Subcutaneous abdominal adipose tissue (tissue), 5 donors: Measurements from ENCODE around the gene ST6GAL1.
"Not testable (repeated sequence)": the region's sequence is repeated elsewhere in the genome, so short reads cannot be mapped to it uniquely, and the experiment has no call there.

Experiments
- H3K27ac ChIP-seq: one replicate; pipeline ENCODE4 v1.7.0; 2013; ENCODE audit warnings: low read depth, mild to moderate bottlenecking, inconsistent platforms, low read length, moderate library complexity
- H3K27me3 ChIP-seq, 5 donors: one replicate each; pipeline ENCODE4 v1.7.0; 2013; ENCODE audit warnings: low read length in 5 of 5, inconsistent platforms in 1 of 5; ENCODE audit not compliant: control insufficient read depth in 5 of 5, insufficient read depth in 4 of 5
- H3K36me3 ChIP-seq, 5 donors: one replicate each; pipeline ENCODE4 v1.7.0; 2013; ENCODE audit warnings: low read length in 5 of 5; ENCODE audit not compliant: control insufficient read depth in 5 of 5, insufficient read depth in 5 of 5
- H3K4me1 ChIP-seq, 5 donors: one replicate each; pipeline ENCODE4 v1.7.0; 2013; ENCODE audit warnings: low read length in 5 of 5, mild to moderate bottlenecking in 3 of 5, moderate library complexity in 1 of 5; ENCODE audit not compliant: control insufficient read depth in 5 of 5, insufficient read depth in 5 of 5
- H3K4me3 ChIP-seq, 5 donors: one replicate each; pipeline ENCODE4 v1.7.0; 2013; ENCODE audit warnings: low read length in 5 of 5, low read depth in 1 of 5
- H3K9ac ChIP-seq, 5 donors: one replicate each; pipeline ENCODE4 v1.7.0; 2013; ENCODE audit warnings: low read length in 5 of 5, mild to moderate bottlenecking in 4 of 5, moderate library complexity in 3 of 5
- H3K9me3 ChIP-seq, 5 donors: one replicate each; pipeline ENCODE4 v1.7.0; 2013; ENCODE audit warnings: low read length in 5 of 5; ENCODE audit not compliant: control insufficient read depth in 5 of 5
- donor health status: healthy.
- donor health status: healthy.
- donor health status: healthy.
- donor health status: healthy.
- donor health status: healthy.

ST6GAL1 gene

GRCh38 chr3:187052427-187052826, 122.1 kb downstream of the ST6GAL1 start:
- H3K4me1 ChIP-seq, H3K9ac ChIP-seq, H3K4me3 ChIP-seq, H3K27me3 ChIP-seq, H3K27ac ChIP-seq, H3K9me3 ChIP-seq: not testable (repeated sequence)
- H3K36me3 ChIP-seq = peaks cover 0 to 13% (median 5%) of the 10 kb centered on the region in 5 donors

DNA sequence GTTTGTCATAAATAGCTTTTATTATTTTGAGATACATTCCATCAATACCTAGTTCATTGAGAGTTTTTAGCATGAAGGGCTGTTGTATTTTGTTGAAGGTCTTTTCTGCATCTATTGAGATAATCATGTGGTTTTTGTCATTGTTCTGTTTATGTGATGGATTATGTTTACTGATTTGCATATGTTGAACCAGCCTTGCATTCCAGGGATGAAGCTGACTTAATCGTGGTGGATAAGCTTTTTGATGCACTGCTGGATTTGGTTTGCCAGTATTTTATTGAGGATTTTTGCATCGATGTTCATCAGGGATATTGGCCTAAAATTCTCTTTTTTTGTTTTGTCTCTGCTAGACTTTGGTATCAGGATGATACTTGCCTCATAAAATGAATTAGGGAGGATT, 124.1 kb downstream of the ST6GAL1 start:
- not testable (repeated sequence) for H3K27me3 ChIP-seq, H3K4me3 ChIP-seq
- H3K36me3 ChIP-seq = peaks cover 0 to 15% (median 5%) of the 10 kb centered on the region in 5 donors

GRCh38 chr3:187057803-187058202, 127.5 kb downstream of the ST6GAL1 start:
- peaks cover 0 to 19% (median 0%) of the 10 kb centered on the region in 5 donors for H3K36me3 ChIP-seq
- not testable (repeated sequence) for H3K4me1 ChIP-seq, H3K27me3 ChIP-seq, H3K9me3 ChIP-seq, H3K9ac ChIP-seq, H3K27ac ChIP-seq, H3K4me3 ChIP-seq

More for the DNA sequence above, 124.1 kb downstream of the ST6GAL1 start:
- H3K9me3 ChIP-seq, H3K4me1 ChIP-seq, H3K27ac ChIP-seq, H3K9ac ChIP-seq: not testable (repeated sequence)

DNA sequence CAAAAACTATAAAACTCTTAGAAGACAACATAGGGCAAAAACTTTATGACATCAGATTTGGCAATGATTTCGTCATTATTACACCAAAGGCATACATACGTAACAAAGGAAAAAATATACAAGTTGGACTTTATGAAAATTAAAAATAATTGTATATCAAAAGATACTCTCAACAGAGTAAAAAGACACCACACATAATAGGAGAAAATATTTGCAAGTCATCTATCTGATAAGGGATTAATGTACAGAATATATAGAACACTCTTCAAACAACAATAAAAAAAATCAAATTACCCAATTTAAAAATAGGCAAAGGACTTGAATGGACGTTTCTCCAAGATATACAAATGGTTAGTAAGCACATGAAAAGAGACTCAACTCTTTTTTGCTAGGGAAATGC, 131.4 kb downstream of the ST6GAL1 start:
- H3K9me3 ChIP-seq = peaks cover 0 to 7% (median 0%) of the 10 kb centered on the region in 5 donors
- peaks cover 0 to 19% (median 0%) of the 10 kb centered on the region in 5 donors for H3K36me3 ChIP-seq

DNA sequence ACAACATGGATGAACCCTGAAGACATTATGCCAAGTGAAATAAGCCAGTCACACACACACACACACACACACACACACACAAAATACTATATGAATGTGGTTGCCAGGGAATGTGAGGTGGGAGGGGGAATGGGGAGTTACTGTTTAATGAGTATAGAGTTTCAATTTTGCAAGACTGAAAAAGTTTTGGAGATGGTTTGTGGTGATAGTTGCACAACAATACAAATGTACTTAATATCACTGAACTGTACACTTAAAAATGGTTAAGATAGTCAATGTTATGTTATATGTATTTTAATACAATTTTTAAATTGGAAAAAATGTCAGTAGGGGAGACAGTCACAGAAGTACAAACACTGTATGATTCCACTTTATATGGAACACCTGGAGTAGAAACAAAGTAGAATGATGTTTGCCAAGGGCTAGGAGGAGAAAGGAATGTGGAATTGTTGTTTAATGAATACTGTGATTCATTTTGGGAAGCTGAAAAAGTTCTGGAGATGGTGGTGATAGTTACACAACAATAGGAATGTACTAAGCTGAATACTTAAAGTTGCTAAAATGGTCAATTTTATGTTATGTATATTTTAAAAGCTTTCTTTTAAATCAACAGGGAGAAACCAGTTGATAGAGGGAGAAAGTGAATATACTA, 132.3 kb downstream of the ST6GAL1 start:
- peaks cover 0 to 5% (median 0%) of the 10 kb centered on the region in 5 donors for H3K9me3 ChIP-seq
- no peak overlapping the region for H3K27ac ChIP-seq
- peaks cover 0 to 4% (median 0%) of the 10 kb centered on the region in 5 donors for H3K27me3 ChIP-seq
- H3K4me1 ChIP-seq = peaks cover 0 to 8% (median 0%) of the 10 kb centered on the region in 5 donors
- H3K9ac ChIP-seq = no peak overlapping the region
- H3K36me3 ChIP-seq = peaks cover 0 to 18% (median 0%) of the 10 kb centered on the region in 5 donors
- no peak overlapping the region for H3K4me3 ChIP-seq

More for the DNA sequence above, 131.4 kb downstream of the ST6GAL1 start:
- Histone ChIP-seq H3K9ac (no peak overlapping the region), H3K4me1 (peaks cover 0 to 8% (median 0%) of the 10 kb centered on the region in 5 donors), H3K27me3 (peaks cover 0 to 4% (median 0%) of the 10 kb centered on the region in 5 donors), H3K27ac (no peak overlapping the region), H3K4me3 (no peak overlapping the region)

DNA sequence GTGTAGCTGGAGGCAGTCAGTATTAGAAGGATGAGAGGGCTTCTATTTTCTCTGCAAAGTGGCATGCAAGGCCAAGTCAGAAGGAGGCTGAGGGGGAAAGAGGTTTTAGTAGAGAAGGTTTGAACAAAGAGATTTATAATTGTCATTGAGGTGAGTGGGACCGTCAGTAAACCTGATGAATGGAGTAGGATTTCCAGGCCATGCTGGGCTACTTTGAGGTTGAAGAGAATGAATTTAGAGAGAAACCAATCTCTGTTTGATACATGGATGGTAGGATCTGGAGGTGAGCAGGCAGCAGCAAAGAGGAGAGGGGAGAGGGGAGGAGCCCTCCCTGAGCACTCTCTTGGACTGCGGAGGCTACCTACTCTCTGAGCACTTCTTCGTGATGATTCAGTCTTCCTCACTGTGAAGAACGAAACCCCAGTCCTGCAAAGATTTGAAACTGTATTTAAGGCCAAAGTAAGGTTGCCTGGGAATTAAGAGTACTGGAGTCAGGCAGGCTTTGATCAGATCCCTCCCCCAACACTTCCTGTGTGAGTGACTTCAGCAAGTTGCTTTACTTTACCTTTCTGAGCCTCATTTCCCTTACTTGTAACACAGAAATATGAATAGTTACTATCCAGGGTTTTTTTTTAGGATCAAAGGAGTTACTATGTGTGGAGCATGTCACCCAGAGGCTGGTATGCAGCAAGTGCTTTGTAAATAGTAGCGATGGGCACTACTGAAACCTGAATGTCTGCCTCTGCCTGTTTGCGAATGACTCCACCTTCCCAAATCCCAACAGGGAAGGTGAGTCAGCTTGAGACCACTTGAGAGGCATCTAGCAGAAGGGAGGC, 133.2 kb downstream of the ST6GAL1 start:
- peaks cover 0 to 8% (median 0%) of the 10 kb centered on the region in 5 donors for H3K4me1 ChIP-seq
- H3K36me3 ChIP-seq = peaks cover 0 to 13% (median 0%) of the 10 kb centered on the region in 5 donors
- no peaks in the 10 kb centered on the region for H3K9me3 ChIP-seq
- H3K27me3 ChIP-seq = peaks cover 0 to 4% (median 0%) of the 10 kb centered on the region in 5 donors
- no peak overlapping the region for H3K9ac ChIP-seq
- H3K4me3 ChIP-seq = no peak overlapping the region
- no peak overlapping the region for H3K27ac ChIP-seq

DNA sequence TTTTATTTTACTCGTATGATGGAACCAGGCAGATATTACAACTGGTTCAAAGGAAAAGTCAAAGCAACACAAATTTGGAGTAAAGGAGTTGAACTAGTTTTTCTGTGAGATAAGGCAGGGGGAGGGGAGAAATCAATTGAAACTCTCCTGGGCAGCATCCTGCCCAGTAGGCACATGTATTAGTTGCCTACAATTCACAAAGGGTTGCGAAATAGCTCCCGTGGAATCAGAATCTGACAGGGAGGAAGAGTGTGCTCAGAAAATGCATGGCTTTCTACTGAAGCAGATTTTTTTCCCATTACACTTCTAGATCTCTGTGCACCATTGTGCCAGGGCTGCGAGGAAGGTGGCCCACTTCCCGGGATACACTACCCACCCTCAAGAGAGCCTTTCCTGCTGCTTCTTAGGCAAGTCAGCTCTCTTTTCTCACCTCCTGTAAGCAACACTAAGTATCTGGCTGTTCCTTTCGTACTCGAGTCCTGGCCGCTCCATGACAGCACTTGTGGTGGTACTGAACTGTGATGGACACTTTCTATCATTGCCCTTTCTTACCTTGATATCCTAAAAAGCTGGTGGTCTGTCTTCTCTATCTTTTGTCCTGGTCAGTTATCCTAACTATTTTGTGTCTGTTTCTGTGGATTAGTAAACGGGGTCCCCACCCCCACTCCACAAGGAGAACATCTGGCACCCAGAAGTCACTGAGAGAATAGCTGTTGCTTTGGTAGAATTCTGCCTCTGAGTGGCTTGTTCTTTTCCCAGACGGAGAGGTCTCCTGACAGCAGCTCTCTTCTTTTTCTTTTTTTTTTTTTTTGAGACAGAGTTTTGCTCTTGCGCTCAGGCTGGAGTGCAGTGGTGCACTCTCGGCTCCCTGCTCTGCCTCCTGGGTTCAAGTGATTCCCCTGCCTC, 134.1 kb downstream of the ST6GAL1 start:
- Histone ChIP-seq H3K4me3 (no peak overlapping the region), H3K4me1 (peaks cover 0 to 8% (median 0%) of the 10 kb centered on the region in 5 donors), H3K36me3 (peaks cover 0 to 10% (median 0%) of the 10 kb centered on the region in 5 donors), H3K27ac (no peak overlapping the region), H3K27me3 (peaks cover 0 to 4% (median 0%) of the 10 kb centered on the region in 5 donors), H3K9me3 (peaks cover 0 to 2% (median 0%) of the 10 kb centered on the region in 5 donors), H3K9ac (peak overlapping the region in 1 of 5 donors; percentile 7)

DNA sequence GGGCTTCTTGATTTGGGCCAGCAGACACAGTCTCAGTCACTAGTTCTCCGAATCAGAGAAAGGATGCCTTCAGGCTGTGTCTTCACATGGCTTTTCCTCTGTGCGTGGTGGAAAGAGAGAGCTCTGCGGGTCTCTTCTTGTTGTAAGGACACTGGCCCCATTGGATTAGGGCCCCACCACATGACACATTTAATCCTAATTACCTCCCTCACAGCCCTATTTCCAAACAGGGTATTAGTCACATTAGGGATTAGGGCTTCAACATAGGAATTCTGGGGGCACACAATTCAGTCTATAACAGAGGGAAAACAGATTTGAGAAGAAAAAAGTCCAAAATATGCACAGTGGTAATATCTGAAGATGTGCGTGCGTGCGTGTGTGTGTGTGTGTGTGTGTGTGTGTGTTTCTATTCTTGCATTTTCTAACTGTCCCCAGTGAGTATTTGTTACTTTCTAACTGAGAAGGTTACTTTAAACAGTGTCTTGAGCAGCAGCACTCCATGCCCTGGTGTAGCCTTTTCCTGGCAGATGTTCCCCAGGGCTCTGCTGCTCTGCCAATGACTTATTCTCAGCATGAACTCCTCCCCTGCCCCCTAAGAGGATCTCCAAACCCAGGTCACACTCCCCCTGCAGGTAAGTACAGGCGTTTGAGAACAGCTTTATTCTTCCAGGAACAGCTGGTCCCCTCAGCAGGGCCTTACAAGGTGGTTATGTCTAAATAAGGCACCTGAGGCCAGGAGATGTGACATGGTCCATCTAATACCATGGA, 136.1 kb downstream of the ST6GAL1 start:
- peaks cover 0 to 8% (median 0%) of the 10 kb centered on the region in 5 donors for H3K4me1 ChIP-seq
- peaks cover 0 to 12% (median 2%) of the 10 kb centered on the region in 5 donors for H3K36me3 ChIP-seq
- H3K9ac ChIP-seq = no peak overlapping the region

DNA sequence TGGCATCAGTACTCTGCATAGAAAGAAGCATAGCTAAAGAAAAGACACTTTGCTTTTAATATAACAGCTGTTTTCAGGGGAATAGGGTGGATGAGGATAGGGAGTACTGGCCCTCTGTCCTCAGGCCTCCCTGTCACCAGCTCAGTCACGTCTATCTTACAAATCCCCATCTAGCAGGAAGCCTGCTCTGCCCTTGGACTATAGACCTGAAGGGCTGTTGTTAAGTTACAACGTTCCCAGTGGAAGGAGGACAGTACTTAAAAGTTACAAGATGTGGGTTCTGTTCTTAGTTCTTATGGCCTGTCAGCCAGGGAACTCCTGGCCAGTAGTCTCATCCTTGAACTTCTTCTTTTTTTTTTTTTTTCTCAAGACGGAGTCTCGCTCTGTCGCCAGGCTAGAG, 138.5 kb downstream of the ST6GAL1 start:
- peaks cover 0 to 25% (median 2%) of the 10 kb centered on the region in 5 donors for H3K36me3 ChIP-seq
- H3K4me3 ChIP-seq = no peak overlapping the region
- peaks cover 0 to 7% (median 4%) of the 10 kb centered on the region in 5 donors for H3K9me3 ChIP-seq
- H3K27ac ChIP-seq = no peak overlapping the region
- no peak overlapping the region for H3K9ac ChIP-seq
- peaks cover 0 to 8% (median 2%) of the 10 kb centered on the region in 5 donors for H3K4me1 ChIP-seq
- peaks cover 0 to 4% (median 0%) of the 10 kb centered on the region in 5 donors for H3K27me3 ChIP-seq

More for the DNA sequence above, 136.1 kb downstream of the ST6GAL1 start:
- Histone ChIP-seq H3K27ac (no peak overlapping the region), H3K4me3 (no peak overlapping the region), H3K9me3 (peaks cover 0 to 7% (median 4%) of the 10 kb centered on the region in 5 donors), H3K27me3 (peaks cover 0 to 4% (median 0%) of the 10 kb centered on the region in 5 donors)
